GM21576 (cell line): ENCODE data around the gene RGS6.

Experiments used
- ATAC-seq: cut with Tn5 transposase; IDR thresholded peaks from one replicate; pipeline ENCODE4 v1.9.1; 2021; ENCODE audit warnings: mild to moderate bottlenecking, moderate library complexity; ENCODE audit not compliant: unreplicated experiment

The RGS6 gene

DNA sequence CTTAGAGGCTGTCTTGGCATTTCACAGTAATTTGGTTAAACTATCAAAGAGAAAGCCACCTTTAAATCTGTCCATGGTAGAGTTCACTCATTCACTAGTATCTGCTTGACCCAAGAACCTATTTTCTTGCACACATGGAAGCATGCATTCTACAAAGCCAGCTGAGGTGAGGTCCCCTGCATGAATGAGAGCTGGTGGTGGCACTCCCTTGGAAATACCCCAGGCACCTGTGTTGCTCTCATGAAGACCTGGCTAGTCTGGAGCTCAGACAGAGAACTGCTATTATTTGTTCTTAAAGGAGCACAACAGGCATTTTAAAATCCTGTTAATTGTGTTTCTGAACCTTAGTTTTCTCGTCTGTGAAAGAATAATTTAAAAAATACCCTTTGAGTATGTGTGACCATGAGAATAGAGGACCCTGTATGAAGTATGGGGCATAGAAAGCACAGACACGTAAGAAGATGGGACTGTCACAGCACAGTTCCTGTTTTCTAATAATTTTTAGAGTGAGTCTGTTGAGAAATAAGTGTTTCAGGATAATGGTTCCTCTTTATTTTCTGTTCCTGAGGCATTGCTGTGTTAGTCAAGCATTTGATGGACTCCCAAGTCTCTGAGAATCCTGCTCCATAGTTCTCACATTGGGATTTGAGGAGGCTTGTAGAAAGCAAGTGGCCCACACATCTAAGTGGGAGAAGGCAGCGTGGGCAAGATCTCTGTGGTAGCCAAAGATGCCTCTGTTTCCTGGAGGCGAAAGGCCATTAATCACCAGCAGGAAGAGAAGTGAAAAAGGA, 10.9 kb downstream of the RGS6 start:
- ATAC-seq: no peak

DNA sequence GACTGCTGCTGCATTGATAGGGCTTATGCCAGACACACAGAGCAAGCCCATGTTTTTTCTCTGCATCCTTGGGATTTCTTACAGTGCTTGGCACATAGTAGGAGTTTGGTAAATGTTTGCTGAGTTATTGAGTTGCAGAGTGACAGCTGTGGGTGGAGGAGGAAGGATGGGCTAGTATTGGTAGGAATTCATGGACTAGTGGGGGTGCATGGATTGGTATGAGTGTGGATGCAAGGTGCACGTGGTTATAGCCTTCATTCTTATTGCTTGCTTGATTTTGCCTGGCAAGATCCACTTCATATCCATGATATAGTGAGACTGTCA, 11.4 kb downstream of the RGS6 start:
- no peak for ATAC-seq

DNA sequence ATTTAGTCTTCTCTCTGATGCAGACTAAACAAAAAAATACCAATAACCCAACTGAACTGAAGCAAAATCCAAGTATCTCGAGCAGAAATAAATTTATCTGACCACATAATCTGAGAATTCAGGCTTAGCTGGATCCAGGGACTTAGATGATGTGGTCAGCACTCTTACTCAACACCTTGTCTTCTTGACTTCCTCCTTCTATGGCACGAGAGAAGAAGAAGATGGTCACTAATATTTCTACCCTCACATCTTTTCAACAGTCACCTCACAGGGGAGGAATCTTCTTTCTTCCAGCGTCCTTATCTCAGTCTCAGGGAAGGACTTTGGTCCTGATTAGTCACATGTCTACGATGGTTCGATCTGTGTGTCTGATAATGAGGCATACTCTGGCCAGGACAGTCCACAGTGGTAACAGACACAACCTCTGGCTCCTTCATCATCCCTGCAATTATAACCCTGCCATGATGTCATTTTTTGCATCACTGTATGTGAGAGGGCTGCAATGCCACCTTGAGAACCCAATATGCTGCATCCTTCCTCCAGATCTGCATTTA, 15.8 kb downstream of the RGS6 start:
- no peak for ATAC-seq

DNA sequence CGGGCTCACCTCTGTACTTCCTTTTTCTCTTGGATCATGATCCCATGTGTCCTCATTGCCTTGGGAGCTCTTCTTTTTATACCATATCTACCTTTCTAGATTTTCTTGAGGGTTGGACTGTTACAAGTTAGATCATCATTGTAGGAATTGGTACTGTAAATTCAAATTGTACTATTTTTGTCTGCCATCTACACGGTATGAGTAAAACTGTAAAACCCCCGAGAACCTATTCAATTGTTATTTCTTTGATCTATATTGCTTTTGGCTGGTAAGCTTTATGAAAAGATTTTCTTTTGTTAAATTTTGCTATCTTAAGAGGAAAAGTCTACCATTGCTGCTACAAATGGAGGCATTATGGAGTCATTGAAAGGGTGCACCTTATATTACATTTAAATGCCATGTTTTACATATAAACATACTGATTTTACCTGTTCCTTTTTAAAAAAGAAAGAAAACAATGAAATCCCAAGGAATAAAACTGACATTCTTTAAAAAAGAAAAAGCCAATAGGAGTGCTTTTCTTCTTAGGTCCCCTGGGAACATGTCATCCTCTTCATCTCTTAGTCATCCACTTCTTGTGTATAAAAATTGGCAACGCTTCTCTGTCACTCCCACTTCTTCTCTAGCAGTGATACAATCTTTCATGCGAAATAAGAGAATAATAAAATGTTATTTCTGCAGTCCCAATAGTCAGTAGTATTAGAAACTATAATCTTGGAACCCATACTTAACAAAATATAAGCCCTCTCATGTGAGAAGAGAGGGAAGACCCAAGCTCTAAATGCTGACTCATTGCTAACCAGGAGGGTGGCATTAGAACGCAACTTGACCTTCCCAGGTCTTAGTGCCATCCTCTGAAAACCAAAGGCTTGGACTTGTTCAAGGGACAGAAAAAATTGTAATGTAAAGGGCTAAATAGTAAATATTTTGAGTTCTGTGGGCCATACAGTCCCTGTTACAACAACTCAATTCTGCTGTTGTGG, 20.4 kb downstream of the RGS6 start:
- no peak for ATAC-seq

DNA sequence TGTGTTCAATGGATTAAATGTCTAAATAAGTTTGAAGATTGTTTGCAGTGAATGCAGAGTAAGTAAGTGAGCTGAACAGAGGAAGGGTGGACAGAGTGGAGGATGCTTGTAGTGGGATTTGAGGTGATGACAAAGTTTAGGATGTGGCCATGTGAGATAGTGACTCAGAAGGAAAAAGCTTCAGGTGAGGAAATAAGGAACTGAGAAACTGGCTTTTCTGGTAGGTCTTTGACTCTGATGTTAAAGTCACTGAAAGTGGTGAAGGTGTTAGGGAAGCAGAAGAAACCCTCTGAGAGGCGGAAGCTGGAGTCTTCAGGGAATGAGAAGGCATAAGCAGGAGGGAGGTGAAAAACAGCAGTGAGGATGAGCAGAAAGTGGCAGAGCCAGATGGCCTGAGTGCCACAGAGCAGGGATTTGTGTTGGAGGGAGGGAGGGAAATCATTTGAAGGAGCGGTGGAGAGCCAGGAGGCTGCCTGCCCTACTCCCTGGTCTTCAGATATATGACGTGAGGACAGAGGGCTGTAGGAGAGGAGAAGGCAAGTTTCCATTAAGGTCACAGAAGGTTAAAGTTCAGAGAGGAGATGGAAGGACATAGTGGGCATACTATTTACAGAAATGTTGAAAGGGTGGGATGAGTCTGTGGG, 24.8 kb downstream of the RGS6 start:
- ATAC-seq: peak; percentile 63

DNA sequence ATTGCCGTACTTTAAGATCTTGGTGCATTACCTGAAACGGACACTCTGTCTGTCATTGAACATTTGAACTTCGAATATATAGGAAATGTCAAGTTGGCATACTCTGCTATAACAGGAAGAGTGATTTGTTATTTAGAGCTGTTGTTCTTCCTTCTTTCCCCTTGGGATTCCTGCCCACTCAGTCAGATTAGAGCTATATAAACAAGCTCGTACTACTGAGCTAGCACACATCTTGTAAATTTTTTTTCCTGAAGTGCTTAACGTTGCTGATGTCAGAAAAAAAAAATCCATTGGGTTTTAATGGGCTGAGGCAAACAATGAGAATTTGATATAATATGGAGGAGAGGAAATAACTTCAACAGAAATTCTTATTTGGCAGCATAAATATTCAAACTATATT, 26.8 kb downstream of the RGS6 start:
- ATAC-seq: no peak

DNA sequence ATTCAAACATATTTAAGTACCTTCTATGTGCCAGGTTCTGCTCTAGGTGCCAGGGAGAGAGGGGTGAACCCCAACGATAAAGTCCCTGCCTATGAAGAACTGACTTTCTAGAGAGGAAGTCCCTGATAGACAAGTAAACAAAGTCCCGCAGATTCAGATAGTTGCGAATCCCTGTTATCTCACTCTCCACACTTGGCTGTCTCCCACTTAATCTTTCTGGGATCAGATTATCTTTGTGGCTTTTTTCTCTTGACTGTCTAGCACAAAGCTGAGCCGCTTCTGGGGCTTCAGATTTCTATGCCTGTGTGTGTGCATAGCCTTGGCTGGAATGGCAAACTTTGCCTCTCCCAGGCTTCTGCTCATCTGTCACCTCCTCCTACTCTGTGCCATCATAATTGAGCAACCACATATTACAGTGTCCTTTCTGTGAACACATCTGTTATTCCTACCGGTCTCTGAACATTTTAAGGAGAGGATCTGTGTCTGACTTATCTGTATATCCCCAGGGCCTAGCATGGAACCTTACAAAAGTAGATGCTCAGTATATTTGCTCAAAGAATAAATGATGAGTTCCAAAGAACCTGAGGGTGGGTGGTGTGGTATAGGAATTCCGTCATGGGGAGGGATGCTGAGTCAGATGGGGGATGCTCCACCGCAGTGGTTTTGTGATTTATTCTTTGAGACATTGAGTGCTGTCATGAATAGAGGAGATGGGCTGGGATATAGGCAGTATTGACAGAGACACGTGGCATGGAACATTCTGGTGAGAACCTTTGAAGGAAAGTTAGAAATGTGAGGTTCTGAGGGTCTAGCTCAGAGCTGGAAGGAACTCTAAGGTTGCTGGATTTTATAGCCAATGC, 28.5 kb downstream of the RGS6 start:
- ATAC-seq: no peak

DNA sequence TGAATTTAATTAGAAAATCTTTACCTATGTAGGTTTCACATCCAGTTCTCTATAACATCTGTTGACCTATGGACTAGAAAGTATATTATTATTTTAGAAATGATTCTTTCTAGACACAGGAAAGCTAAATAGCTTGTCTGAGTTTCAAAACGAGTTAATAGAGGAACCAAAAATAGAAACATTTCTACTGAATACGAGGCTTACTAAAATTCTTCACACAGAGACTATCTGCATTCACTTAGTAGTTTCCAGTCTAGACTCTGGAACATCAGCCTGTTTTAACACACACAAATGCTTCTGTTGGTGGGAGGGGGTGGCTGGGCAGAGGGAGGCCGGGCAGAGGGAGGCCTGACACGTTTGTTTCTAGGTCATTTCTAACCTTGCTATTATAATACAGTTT, 29.7 kb downstream of the RGS6 start:
- no peak for ATAC-seq

DNA sequence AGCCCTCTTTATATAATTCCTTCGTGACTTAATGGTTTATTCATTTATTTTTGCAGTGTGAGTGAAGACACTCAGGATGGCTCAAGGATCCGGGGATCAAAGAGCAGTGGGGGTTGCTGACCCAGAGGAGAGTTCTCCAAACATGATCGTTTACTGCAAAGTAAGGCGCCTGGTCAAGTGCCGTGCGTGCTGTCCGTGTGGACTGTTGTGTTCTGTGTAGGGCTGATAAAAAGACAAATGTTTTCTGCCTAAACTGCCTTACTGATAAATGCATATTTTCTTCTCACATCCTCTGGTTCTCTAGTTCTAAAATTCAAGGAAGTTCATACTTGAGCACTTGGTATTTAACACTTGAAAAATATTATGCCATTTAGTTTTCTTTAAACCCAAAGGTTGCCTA, 32.5 kb downstream of the RGS6 start:
- ATAC-seq: no peak

DNA sequence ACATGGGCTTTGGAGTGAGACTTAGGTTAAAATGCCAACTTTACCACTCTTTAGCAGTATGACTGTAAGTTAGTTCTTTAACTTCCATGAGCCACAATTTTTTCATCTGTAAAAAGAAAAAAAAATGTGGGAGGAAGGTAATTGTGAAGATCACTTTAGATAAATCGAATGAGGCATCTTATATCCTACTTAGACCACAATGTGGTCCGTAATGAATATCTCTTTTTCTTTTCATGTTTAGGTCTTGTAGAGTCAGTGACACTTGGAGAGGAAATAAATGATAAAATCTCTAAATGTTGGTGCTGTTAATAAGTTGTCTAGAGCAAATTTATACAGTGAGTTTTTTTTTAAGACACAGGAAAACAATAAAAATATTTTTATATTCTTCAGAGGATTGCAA, 34.3 kb downstream of the RGS6 start:
- no peak for ATAC-seq

DNA sequence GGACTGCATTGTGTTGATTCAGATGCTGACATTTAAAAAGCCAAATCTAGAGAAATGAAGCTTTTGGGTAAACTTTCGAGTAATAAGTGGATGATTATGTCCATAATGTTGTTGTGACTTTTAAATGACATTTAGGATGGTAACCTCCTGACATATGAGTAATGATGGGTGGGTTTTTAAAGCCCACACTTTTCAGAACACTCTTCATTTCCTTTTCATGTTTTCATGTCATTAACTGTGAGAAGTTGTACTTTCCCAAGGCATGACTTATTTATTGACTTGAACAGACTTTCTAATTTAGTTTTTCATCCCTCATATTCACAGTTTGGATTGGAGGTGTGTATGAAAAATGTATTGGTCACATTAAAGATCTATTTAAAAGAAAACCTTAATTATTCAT, 35.5 kb downstream of the RGS6 start:
- no peak for ATAC-seq

DNA sequence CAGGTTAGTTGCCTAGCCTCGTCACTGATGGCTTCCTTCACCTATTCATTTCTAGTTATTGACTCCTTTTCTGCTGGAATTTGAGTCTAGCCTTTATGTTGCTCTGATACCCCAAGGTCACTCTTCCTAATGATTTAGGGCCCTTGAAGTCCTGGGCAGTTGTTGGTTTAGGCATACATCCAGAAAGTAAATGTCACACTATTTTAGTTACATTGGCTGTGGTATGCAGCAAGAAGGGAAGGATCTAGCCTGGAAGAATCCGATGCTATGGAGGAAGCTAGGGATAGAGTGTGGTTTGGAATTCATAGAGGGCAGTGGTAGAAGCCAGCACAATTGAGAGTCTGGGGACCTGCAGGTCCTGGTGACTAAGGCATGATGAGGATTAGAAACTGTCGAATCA, 38.0 kb downstream of the RGS6 start:
- ATAC-seq: no peak

DNA sequence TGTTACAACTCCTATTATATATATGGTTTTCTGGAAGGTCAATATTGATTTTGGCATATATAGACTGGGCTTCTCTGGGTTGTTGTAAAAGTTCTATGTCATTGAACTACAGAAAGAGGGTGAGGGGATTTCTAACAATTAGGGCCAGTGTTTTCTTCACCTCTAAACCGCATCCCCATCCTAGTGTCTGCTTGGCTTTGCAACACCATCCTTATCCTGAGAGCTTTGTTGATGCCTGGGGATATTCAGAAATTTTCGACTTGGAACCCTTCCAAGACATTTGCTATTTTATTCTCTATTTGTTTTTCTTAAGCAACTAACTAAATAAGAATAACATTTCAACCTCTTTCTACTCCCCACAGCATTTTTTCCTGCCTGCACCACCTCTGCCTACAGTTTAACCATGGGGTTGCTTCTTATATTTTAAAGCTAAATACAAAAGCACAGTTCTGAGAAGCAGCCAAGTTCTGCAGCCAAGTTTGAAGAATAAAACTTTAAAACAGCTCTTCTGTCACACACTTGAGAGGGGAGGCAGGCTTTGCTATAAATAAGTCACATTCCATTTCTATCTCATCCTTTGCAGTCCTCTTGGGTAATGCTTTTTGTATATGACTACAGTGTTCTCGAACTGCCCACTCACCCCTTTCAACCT, 53.4 kb downstream of the RGS6 start:
- no peak for ATAC-seq

DNA sequence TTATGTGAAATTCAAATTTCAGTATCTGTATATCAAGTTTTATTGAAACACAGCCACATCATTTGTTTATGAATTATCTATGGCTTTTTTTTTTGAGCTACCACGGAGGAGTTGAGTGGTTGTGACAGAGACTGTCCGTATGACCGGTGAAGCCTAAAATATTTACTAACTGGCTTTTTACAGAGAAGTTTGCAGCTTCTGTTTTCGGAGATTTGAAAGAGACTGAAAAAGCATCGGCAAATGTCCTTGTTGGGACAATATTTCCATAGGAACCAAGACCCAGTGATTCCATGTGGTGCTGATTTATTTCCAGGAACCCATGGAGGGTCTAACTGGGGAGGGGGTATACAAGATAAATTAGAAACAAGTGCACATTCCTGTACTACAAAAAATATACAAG, 56.2 kb downstream of the RGS6 start:
- ATAC-seq: no peak

DNA sequence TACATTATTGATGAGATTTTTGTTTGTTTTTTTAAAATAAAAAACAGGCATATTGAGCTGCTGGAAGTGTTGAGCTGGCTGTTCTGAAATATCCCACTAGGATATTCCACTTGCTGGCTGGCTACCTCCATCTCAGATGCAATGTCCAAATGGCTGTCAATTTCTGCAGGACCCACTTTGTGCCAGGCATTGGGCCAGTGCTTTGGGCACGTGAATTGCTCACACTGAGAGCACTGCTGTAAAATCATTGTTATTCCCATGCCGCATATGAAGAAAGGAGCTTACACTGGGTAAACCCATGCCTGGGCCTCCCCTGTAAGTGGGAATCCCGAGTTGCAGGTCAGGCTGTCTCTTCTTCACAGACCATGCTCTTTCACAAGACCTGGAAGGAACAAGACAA, 56.7 kb downstream of the RGS6 start:
- no peak for ATAC-seq

DNA sequence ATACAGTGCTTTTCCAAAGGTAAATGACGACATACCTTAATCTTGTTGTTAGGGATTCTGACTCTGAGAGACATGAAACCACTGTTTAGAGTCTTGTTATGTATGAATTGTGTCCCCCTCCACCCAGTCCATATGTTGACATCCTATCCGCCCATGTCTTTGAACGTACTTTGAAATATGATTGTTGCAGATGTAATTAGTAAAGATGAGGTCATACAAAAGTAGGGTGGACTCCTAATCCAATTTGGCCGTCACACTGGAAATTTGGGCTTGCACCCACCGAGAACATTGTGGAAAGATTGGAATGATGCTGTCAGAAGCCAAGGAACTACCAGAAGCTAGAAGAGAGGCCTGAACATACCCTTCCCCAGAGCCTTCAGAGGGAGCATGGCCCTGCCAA, 62.2 kb downstream of the RGS6 start:
- no peak for ATAC-seq

DNA sequence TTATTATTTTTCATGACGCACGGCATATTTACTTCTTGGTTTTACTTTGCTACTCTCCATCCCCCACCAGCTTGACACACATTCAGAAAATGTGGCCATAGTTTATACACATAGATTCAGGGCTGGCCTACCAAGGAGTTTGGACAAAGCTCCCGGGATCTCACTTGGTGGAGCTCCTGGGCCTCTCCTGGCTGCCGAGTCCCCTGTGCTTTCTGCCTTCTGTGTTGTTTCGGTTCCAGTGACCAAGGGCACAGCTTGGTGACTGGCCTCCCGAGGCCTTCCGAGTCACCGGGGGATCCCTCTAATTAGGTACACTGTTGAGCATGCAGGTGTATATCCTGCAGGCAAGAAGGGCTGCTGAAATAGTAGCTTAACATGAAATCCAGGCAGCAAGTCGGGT, 63.5 kb downstream of the RGS6 start:
- ATAC-seq: no peak

DNA sequence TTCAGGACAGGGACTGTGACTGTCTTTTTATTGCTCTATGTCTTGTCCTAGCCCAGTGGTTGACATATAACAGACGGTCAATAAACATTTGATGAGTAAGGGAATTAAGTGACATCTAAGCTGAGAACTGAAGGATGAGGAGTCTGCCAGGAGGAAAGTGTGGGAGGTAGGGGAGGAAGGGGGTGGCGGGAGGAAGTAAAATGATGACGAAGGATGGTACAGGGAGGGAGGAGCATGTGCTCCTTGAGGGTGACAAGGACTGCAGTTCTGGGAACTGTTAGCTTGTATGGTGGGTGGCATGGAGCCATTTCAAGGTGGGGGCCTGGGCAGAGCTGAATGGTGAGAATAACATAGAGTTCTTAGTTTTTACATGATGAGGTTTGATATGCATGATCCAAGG, 64.4 kb downstream of the RGS6 start:
- ATAC-seq: no peak

DNA sequence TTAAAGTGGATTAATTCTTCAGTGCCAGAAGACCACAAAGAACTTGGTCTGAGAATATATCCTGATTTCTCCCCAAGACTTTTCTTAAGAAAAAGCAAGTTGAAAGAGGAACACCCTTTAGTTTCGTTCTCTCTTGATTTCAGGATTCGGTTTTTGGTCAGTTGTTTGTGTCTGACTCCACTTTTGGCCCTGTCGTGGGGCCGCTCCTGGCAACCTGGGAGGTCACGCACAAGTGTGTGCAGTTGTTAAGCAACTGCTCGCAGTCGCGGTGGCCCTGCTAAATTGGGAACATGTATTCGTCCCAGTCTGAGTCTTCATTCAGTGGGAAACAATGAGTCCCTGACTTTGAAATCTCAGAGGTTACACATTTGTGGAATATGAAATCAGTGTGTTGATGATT, 68.7 kb downstream of the RGS6 start:
- no peak for ATAC-seq

DNA sequence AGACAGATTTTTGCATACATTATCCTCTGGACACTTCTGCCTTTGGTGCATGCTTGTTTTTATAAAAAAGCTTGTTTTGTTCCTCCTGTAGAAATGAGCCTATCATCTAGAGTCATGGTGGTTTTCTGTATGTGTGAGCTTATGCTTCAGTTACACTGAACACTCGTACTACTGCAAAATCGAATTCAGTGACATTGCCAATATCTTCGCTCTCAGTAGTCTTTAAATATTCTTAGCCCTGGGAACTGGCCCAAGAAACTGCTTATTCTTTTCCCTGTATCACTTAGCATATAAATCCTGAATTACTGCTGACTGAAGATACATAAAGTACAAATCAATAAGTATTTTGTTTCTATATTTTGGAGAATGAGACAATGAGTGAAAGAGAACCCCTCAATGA, 70.5 kb downstream of the RGS6 start:
- ATAC-seq: no peak
